Panc1 (cell line): ENCODE data around the gene ADIRF. TPM values are rescaled to one million over a fixed set of nuclear protein-coding genes. Genes with fewer than 3 reads are reported as not detected.
"Not testable (repeated sequence)": the region's sequence is repeated elsewhere in the genome, so short reads cannot be mapped to it uniquely, and the experiment has no call there.

Source experiments
- ATAC-seq: fragments of 200-7000 bp; cut with Tn5 transposase; 2 replicates; pipeline ENCODE4 v1.9.1; 2020; ENCODE audit warnings: mild to moderate bottlenecking, moderate library complexity
- BruUV-seq: library from RNA; stranded (reverse); fragments of 400-500 nt; replicated peaks from 2 replicates; lab custom pipeline; 2021; lab: Mats Ljungman, UMichigan
- CTCF ChIA-PET: fragments of 300-600 bp; sonication (Branson Sonifier 250); formaldehyde crosslinking; loops from one replicate; lab custom pipeline; 2022; ENCODE audit warnings: antibody characterized with exemption; lab: Charles Lee
- POLR2A ChIA-PET: fragments of 300-600 bp; sonication (Branson Sonifier 250); formaldehyde crosslinking; loops from one replicate; lab custom pipeline; 2022; ENCODE audit warnings: antibody characterized with exemption; lab: Charles Lee
- DNase-seq: peaks from one replicate; pipeline ENCODE4 v3.0.0-alpha.2; 2010; ENCODE audit warnings: low read depth, low spot score
- H3K27ac ChIP-seq: 2 replicates; pipeline ENCODE4 v1.5.1; 2011; ENCODE audit warnings: mild to moderate bottlenecking, low read length, inconsistent platforms
- H3K27me3 ChIP-seq: fragments of 200-500 bp; sonication (Bioruptor generic); 2 replicates; pipeline ENCODE4 v1.6.0; 2014; ENCODE audit warnings: low read length, inconsistent platforms; ENCODE audit not compliant: control insufficient read depth, insufficient read depth
- H3K36me3 ChIP-seq: fragments of 200-500 bp; sonication (Bioruptor generic); 2 replicates; pipeline ENCODE4 v1.5.1; 2014; ENCODE audit warnings: inconsistent platforms, mild to moderate bottlenecking, low read length, moderate library complexity; ENCODE audit not compliant: control insufficient read depth, insufficient read depth
- H3K4me1 ChIP-seq: 2 replicates; pipeline ENCODE4 v1.5.1; 2011; ENCODE audit warnings: inconsistent platforms, mild to moderate bottlenecking, low read length, moderate library complexity; ENCODE audit not compliant: control insufficient read depth, insufficient read depth
- H3K4me3 ChIP-seq, 2 experiments: 2 replicates each; pipeline ENCODE4 v1.5.1; 2011 to 2012; ENCODE audit warnings: low read depth in 2 of 2, low read length in 2 of 2, mild to moderate bottlenecking in 2 of 2, inconsistent platforms in 1 of 2, moderate library complexity in 1 of 2
- H3K9me3 ChIP-seq: fragments of 200-500 bp; sonication (Bioruptor generic); 2 replicates; pipeline ENCODE4 v1.5.1; 2014; ENCODE audit warnings: low read depth, mild to moderate bottlenecking, inconsistent platforms, low read length, moderate library complexity; ENCODE audit not compliant: control insufficient read depth, insufficient read depth
- CTCF ChIP-seq: fragments of 450-650 bp; IDR thresholded peaks from 2 replicates; pipeline ENCODE4 v1.5.1; 2017; ENCODE audit warnings: mild to moderate bottlenecking
- POLR2AphosphoS5 ChIP-seq: IDR thresholded peaks from 2 replicates; pipeline ENCODE4 v1.6.1; 2012; ENCODE audit warnings: mild to moderate bottlenecking, low read depth, low read length, moderate library complexity
- REST ChIP-seq, 2 experiments: IDR thresholded peaks; 2 replicates each; pipeline ENCODE4 v1.6.1; 2011 to 2012; ENCODE audit warnings: low read depth in 2 of 2, control low read depth in 1 of 2, low read length in 1 of 2, mild to moderate bottlenecking in 1 of 2, moderate library complexity in 1 of 2; ENCODE audit not compliant: insufficient read depth in 1 of 2
- SIN3A ChIP-seq: IDR thresholded peaks from 2 replicates; pipeline ENCODE4 v1.6.1; 2012; ENCODE audit warnings: low read depth, mild to moderate bottlenecking, low read length, moderate library complexity, borderline replicate concordance; ENCODE audit not compliant: insufficient read depth
- TCF7L2 ChIP-seq: IDR thresholded peaks from 2 replicates; pipeline ENCODE4 v1.6.1; 2011; ENCODE audit warnings: mild to moderate bottlenecking, low read depth, low read length, inconsistent platforms
- in situ Hi-C: cut with HindIII; loops from 2 replicates; pipeline ENCODE4 v1.10.0; 2016; ENCODE audit warnings: low sequenced_read_pairs, low pct_unique_long_range_greater_than_20kb
- intact Hi-C: fragments of 100-400 bp; cut with micrococcal nuclease; formaldehyde crosslinking; loops from one replicate; pipeline ENCODE4 v1.10.0; 2022; ENCODE audit not compliant: unreplicated experiment
- total RNA-seq: library from RNA; stranded (reverse); gene quantifications from one replicate; pipeline ENCODE4 v1.2.1, GENCODE V29; 2021; ENCODE audit not compliant: unreplicated experiment

The ADIRF gene
- total RNA-seq, 1 experiment from 2014 or later, result 14.8 TPM

- POLR2A ChIA-PET, result no interaction called here
- Histone ChIP-seq H3K9me3 (no peaks in the 10 kb centered on the region), H3K27me3 (no peaks in the 10 kb centered on the region), H3K4me1 (no peaks in the 10 kb centered on the region), H3K36me3 (no peaks in the 10 kb centered on the region), H3K4me3 (no peak overlapping the region), H3K27ac (no peak overlapping the region)
- DNase-seq (no peak), ATAC-seq (no peak)
- TF ChIP-seq REST (IDR thresholded peaks at IDR 0.05; ENCODE audit: insufficient read depth in 1 of 2, low read depth in 2 of 2, low read length in 1 of 2) (no peak), TCF7L2 (no peak), POLR2AphosphoS5 (no peak), CTCF (no peak), SIN3A (no peak)
- CTCF ChIA-PET, result interaction anchor here (0.6 to 1.8 kb wide), 5 partner anchors 10 to 195 kb away, joined by 3 to 15 read pairs (median 4); no protein-coding TSS in a partner anchor
- in situ Hi-C loops (no loop called here), intact Hi-C loops (no loop called here)
- no TSS peak for BruUV-seq
Measured at GRCh38 chr10:86946213-86947155, 21.8 kb upstream of the ADIRF start.

GRCh38 chr10:86947806-86948205 is 20.5 kb upstream of the ADIRF start:
- POLR2A ChIA-PET, DNase-seq, ATAC-seq, intact Hi-C loops, H3K4me3 ChIP-seq, H3K36me3 ChIP-seq, H3K27ac ChIP-seq, in situ Hi-C loops, H3K4me1 ChIP-seq, H3K9me3 ChIP-seq, H3K27me3 ChIP-seq, BruUV-seq: not testable (repeated sequence)
- CTCF ChIA-PET, result interaction anchor here (0.7 to 1.7 kb wide), 2 partner anchors 13 kb away, joined by 5 to 7 read pairs; no protein-coding TSS in a partner anchor

- H3K9me3 ChIP-seq, result no peaks in the 10 kb centered on the region
- no peak for TF ChIP-seq CTCF
- no peak for TF ChIP-seq TCF7L2
- TF ChIP-seq POLR2AphosphoS5, result no peak
- no peak for TF ChIP-seq REST (IDR thresholded peaks at IDR 0.05; ENCODE audit: insufficient read depth in 1 of 2, low read depth in 2 of 2, low read length in 1 of 2)
- TF ChIP-seq SIN3A, result no peak
- in situ Hi-C loops (no loop called here), intact Hi-C loops (no loop called here)
- peaks cover 15% of the 10 kb centered on the region for H3K4me1 ChIP-seq
- DNase-seq, result no peak
- ATAC-seq, result no peak
- no TSS peak for BruUV-seq
- no peak overlapping the region for H3K4me3 ChIP-seq
- ChIA-PET CTCF (no interaction called here), POLR2A (no interaction called here)
- H3K27ac ChIP-seq, result no peak overlapping the region
- H3K36me3 ChIP-seq, result no peaks in the 10 kb centered on the region
- no peaks in the 10 kb centered on the region for H3K27me3 ChIP-seq
Measured at GRCh38 chr10:86950349-86950748, 17.9 kb upstream of the ADIRF start.
